GM12801 (cell line): Measurements from ENCODE around the gene DPYSL4.

Source experiments
- TF ChIP-seq, protein P1 (sequence below): IDR thresholded peaks from one replicate; pipeline ENCODE4 v1.5.1; 2011; ENCODE audit warnings: control low read depth; ENCODE audit not compliant: insufficient read length; ENCODE audit errors: extremely low read depth

Gene DPYSL4

DNA sequence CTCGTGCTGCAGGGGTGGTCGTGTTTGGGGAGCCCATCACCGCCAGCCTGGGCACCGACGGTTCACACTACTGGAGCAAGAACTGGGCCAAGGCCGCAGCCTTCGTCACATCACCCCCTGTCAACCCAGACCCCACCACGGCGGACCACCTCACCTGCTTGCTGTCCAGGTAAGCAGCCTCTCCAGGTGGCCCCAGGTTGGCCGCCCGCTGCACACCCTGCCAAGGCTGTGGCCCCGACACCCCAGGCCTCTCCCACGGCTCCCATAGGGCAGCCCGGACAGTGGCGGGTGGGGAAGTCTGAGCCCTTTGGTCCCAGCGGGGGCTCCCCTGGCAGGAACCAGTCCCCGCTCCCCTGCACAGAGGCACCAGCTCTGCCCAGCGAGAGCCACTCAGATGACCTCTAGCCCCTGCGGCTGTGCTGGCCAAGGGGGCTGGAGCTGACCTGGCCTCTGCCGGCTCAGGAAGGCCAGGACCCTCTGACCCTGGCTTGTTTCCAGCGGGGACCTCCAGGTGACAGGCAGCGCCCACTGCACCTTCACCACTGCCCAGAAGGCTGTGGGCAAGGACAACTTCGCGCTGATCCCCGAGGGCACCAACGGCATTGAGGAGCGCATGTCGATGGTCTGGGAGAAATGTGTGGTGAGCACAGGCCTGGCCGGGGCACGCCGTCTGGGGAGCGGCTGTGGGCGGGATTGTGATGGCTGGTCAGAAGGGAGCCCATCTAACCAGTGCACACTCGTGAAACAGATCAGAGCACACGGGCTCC, 13.8 kb downstream of the DPYSL4 start:
- TF ChIP-seq, protein P1, sequence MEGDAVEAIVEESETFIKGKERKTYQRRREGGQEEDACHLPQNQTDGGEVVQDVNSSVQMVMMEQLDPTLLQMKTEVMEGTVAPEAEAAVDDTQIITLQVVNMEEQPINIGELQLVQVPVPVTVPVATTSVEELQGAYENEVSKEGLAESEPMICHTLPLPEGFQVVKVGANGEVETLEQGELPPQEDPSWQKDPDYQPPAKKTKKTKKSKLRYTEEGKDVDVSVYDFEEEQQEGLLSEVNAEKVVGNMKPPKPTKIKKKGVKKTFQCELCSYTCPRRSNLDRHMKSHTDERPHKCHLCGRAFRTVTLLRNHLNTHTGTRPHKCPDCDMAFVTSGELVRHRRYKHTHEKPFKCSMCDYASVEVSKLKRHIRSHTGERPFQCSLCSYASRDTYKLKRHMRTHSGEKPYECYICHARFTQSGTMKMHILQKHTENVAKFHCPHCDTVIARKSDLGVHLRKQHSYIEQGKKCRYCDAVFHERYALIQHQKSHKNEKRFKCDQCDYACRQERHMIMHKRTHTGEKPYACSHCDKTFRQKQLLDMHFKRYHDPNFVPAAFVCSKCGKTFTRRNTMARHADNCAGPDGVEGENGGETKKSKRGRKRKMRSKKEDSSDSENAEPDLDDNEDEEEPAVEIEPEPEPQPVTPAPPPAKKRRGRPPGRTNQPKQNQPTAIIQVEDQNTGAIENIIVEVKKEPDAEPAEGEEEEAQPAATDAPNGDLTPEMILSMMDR = no peak

DNA sequence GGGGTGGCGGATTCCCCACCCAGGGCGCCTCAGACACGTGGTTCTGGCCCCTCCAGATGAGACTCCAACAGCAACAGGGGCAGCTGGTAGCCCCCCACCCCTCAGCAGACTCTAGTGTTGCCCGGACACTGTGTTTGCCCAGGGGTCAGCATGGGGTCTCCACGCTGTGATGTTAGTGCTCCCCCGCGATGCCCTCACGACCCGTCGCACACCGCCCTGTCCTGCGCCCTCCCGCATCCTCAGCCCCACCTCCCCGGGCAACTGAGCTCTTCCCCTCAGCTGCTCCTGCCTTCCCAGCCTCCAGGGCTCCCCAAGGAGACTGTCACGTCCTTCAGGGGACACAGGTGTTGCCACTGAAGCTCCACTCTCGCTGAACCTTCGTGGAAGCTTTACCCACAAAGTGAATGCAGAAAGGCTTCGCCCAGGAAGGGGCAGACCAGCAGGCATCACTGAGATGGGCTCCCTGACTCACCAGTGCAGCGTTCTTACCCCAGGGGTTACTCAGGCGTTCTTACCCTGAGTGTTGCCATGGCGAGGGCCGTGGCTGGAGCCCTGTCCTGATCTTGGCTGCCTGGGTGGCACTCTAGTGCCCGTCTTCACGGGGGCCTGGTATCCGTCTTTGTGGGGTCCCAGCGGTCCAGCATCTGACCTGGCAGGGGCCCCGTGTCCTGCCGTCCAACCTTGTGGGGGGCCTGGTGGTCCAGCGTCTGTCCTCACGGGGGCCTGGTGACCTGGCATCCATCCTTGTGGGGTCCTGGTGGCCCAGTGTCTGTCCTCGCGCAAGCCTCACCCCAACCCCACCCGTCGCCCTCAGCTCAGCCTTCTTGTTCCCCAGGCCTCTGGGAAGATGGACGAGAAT, 14.6 kb downstream of the DPYSL4 start:
- TF ChIP-seq, protein P1 = no peak

DNA sequence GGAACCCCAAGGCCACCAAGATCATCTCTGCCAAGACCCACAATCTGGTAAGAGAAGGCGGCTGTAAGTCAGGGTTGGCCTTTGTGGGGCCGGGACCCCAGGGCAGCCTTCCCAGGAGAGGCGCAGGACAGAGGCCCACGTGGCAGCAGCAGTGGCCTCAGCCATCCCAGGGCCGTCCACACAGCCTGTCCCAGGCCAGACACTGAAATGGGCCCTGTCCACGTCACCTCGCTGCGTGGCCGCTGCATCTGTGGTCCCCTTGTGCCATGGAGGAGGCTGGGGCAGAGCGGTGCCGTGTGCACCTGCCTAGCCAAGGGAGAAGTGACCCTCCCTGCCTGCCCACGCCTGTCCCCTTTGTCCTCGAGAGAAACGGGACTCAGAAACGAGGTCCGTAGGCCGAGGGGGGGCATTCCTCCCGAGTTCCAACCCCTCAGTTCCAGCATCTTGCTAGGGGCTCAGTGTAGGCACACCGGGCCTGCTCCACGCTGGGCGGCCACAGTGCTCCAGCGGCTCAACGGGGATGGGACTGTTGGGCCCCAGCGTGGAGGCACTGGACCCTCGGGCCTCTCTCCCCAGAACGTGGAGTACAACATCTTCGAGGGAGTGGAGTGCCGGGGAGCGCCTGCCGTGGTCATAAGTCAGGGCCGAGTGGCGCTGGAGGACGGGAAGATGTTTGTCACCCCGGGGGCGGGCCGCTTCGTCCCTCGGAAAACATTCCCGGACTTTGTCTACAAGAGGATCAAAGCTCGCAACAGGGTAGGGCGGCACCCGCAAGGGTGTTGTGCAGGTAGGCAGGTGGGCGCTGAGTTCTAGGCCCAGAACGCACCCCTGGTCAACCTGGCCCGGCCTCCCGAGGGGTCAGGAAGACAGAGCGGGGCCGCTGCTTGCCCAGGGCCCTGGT, 15.6 kb downstream of the DPYSL4 start:
- TF ChIP-seq, protein P1 = no peak

DNA sequence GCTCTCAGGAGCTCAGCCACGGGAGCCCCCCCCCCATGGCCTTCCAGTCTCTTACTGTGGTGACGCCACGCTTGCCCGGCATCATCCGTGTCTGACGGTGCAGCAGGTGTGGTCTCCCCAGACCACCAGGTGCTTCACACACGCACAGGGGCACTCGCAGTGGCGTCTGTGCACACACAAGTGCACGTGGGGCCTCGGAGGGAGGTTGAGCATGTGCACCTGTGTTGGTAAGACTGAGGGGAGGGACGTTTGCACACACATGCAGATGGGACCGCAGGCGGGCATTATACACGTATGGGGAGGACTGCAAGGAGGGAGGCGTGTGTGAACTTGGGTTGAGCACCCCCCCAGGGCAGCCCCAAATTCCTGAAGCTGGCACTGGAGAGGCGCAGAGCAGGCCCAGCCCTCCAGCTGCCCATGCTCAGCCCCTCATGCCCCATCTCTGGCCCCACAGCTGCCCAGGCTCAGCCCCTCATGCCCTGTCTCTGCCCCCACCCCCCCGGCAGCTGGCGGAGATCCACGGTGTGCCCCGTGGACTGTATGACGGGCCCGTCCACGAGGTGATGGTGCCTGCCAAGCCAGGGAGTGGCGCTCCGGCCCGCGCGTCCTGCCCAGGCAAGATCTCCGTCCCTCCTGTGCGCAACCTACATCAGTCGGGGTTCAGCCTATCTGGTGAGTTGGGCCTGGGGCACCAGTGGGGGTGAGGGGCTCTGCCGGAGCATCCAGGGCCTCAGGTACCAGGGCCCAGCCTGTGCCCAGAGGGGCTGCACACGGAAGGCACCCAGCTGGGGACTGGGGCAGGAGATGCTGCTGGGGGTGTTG, 16.7 kb downstream of the DPYSL4 start:
- TF ChIP-seq, protein P1 = no peak

DNA sequence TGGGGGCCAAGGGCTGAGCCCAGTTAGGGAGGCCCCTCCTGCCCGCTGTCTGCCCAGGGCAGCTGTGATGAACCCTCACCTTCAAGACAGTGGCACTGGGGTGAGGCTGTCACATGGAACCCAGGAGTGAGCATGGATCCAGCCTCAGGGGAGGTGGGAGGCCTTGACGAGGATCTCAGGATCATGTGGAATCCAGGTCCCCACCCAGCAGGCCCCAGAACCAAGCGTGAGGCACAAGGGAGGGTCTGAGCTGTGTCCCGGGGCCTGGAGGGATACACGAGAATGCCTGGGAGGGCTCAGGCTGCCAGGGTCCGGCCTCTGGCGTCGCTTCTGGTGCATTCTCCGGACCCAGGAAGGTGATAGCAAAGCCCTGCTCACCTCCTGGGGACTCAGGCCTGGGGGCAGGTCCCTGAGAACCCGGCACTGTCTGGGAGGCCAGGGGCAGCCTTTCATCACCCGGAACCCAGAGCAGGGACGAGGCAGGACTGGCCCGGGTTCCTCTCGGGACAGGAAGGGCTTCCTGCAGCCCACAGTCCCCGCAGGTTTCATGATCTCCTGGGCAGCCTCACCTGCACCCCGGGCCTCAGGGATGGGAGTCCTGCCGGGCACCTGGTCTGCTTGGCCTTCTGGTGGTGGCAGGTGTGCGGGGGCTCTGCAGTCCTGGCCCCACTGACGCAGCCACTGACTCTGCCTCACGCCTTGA, 17.5 kb downstream of the DPYSL4 start:
- TF ChIP-seq, protein P1 = no peak

DNA sequence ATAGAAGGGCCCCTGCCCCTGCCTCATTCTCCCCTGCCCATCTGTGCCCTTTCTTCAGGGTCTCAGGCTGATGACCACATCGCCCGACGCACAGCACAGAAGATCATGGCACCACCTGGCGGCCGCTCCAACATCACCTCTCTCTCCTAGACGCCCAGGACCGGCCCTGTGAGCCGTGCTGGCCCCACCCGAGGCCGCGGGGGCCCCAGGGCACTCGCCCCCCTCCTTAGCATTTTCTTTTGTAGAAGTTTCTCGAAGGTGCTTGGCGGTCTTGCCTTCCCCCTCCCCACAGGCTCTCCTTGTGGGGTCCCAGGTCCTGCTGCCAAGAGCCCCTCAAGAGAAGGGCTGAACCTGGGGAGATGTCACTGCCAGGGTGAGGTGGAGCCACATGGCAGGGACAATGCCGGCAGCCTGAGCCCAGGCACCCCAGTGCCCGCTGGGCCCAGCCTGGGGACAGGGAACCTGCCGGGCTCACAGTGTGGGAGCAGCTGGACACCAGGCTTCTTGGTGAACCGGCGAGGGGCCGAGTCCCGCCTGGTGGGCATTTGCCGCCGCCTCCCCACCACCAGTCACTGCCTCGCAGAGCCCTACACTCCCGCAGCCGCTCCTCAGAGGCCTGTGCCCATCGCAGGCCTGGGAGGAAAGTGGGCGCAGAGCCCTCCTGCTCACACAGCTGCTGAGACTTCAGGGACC, 18.2 kb downstream of the DPYSL4 start:
- TF ChIP-seq, protein P1 = no peak
